ENCODE results near the gene PAPSS2. TPM values are rescaled to one million over a fixed set of nuclear protein-coding genes. Genes with fewer than 3 reads are reported as not detected.

Gene PAPSS2
- total RNA-seq, 1 donor from 2014 or later = 7.3 TPM

GRCh38 chr10:87794285-87794684 is 134.6 kb downstream of the PAPSS2 start:
- Mint-ChIP-seq H3K9me3 (ENCODE audit: low read depth) (peaks cover 5% of the 10 kb centered on the region), H3K4me3 (ENCODE audit: low read depth) (no peak overlapping the region), H3K27me3 (no peaks in the 10 kb centered on the region), H3K36me3 (ENCODE audit: insufficient read depth) (peaks cover 37% of the 10 kb centered on the region), H3K4me1 (ENCODE audit: low read depth) (peaks cover 6% of the 10 kb centered on the region), H3K27ac (no peak overlapping the region)
- no peak for TF ChIP-seq CTCF (IDR thresholded peaks at IDR 0.05; ENCODE audit: unreplicated experiment)
- no peak for DNase-seq (ENCODE audit: low spot score, unreplicated experiment)

Other genes starting within 250 kb of the PAPSS2 start
- 30.1 and 31.5 TPM in 2 replicates for gene MINPP1, start 155.0 kb upstream of the PAPSS2 start, total RNA-seq
- 45.8 and 52.1 TPM in 2 replicates for gene ATAD1, start 158.3 kb downstream of the PAPSS2 start, total RNA-seq
- 0.53 and 0.87 TPM in 2 replicates for gene KLLN, start 203.7 kb downstream of the PAPSS2 start, total RNA-seq
- gene PTEN, start 203.7 kb downstream of the PAPSS2 start, total RNA-seq = 66.7 and 71.0 TPM in 2 replicates